HCT116 (cell line): ENCODE results near the gene INIP. TPM values are rescaled to one million over a fixed set of nuclear protein-coding genes. Genes with fewer than 3 reads are reported as not detected.

ENCODE experiments used
- ATAC-seq: fragments of 200-7000 bp; cut with Tn5 transposase; 2 replicates; pipeline ENCODE4 v1.9.1; 2020; ENCODE audit warnings: mild to moderate bottlenecking, moderate library complexity
- BruUV-seq: library from RNA; stranded (reverse); fragments of 400-500 nt; replicated peaks from 2 replicates; lab custom pipeline; 2021; lab: Mats Ljungman, UMichigan
- CTCF ChIA-PET: fragments of 300-600 bp; sonication (Branson Sonifier 250); formaldehyde crosslinking; loops from one replicate; lab custom pipeline; 2021; ENCODE audit warnings: antibody characterized with exemption; lab: Charles Lee
- POLR2A ChIA-PET: fragments of 300-600, 350-600 bp; sonication (Branson Sonifier 250); formaldehyde crosslinking; loops from one replicate; lab custom pipeline; 2021; ENCODE audit warnings: antibody characterized with exemption; lab: Charles Lee
- RAD21 ChIA-PET, 2 experiments: fragments of 300-600 bp; sonication (Branson Sonifier 250); formaldehyde crosslinking; loops; one replicate each; lab custom pipeline; 2023; ENCODE audit warnings: low total read pairs in 2 of 2; ENCODE audit not compliant: uncharacterized antibody in 2 of 2, unreplicated experiment in 2 of 2, low non-redundant PET in 1 of 2; lab: Charles Lee
- DNase-seq: peaks from one replicate; pipeline ENCODE4 v3.0.0-alpha.2; 2010; ENCODE audit warnings: low read depth, low spot score
- H2AFZ ChIP-seq: fragments of 200-600 bp; shearing (Covaris generic), sonication (generic); 2 replicates; pipeline ENCODE4 v1.6.1; 2017; ENCODE audit warnings: low read depth, mixed run types, mixed read lengths, antibody characterized with exemption, low read length; ENCODE audit not compliant: poor library complexity, severe bottlenecking
- H3K27ac ChIP-seq: 2 replicates; pipeline ENCODE4 v1.5.1; 2012; ENCODE audit warnings: low read depth, low read length
- H3K27me3 ChIP-seq: fragments of 200-600 bp; sonication (generic); 2 replicates; pipeline ENCODE4 v1.6.1; 2016; ENCODE audit warnings: mixed run types, low read length, mixed read lengths; ENCODE audit not compliant: insufficient read depth
- H3K36me3 ChIP-seq, 2 experiments: fragments of 200-500 bp in 1 of 2; fragments of 200-600 bp in 1 of 2; sonication (Bioruptor generic) in 1 of 2; sonication (generic) in 1 of 2; 2 replicates each; pipeline versions ENCODE4 v1.5.1 to v1.6.1; 2014 to 2016; ENCODE audit warnings: low read length in 2 of 2, inconsistent platforms in 1 of 2, mixed read lengths in 1 of 2, mixed run types in 1 of 2; ENCODE audit not compliant: insufficient read depth in 2 of 2, control insufficient read depth in 1 of 2
- H3K4me1 ChIP-seq, 2 experiments: fragments of 200-600 bp in 1 of 2; sonication (generic) in 1 of 2; 2 replicates each; pipeline versions ENCODE4 v1.5.1 to v1.6.1; 2012 to 2017; ENCODE audit warnings: low read length in 2 of 2, inconsistent platforms in 1 of 2, mild to moderate bottlenecking in 1 of 2, mixed read lengths in 1 of 2, mixed run types in 1 of 2, moderate library complexity in 1 of 2; ENCODE audit not compliant: insufficient read depth in 2 of 2, control insufficient read depth in 1 of 2
- H3K4me2 ChIP-seq: fragments of 200-600 bp; sonication (generic); 2 replicates; pipeline ENCODE4 v1.6.1; 2017; ENCODE audit warnings: mixed run types, low read length, mixed read lengths
- H3K4me3 ChIP-seq, 2 experiments: fragments of 200-600 bp in 1 of 2; sonication (generic) in 1 of 2; replicated peaks in 1 of 2; 2 replicates each; pipeline ENCODE4 v1.5.1; 2011 to 2016; ENCODE audit warnings: low read length in 2 of 2, control low read depth in 1 of 2, low read depth in 1 of 2, mild to moderate bottlenecking in 1 of 2, mixed read lengths in 1 of 2, mixed run types in 1 of 2
- H3K79me2 ChIP-seq: fragments of 200-600 bp; sonication (generic); 2 replicates; pipeline ENCODE4 v1.6.1; 2017; ENCODE audit warnings: mild to moderate bottlenecking, mixed run types, low read length, moderate library complexity, mixed read lengths; ENCODE audit not compliant: insufficient read depth
- H3K9ac ChIP-seq: fragments of 200-600 bp; sonication (generic); 2 replicates; pipeline ENCODE4 v1.6.1; 2016; ENCODE audit warnings: low read length, mixed read lengths
- H3K9me2 ChIP-seq: fragments of 200-600 bp; sonication (generic), shearing (Covaris generic); 2 replicates; pipeline ENCODE4 v1.6.1; 2017; ENCODE audit warnings: mixed run types, mild to moderate bottlenecking, moderate library complexity; ENCODE audit not compliant: insufficient read depth
- H3K9me3 ChIP-seq, 2 experiments: fragments of 200-500 bp in 1 of 2; fragments of 200-600 bp in 1 of 2; sonication (Bioruptor generic) in 1 of 2; sonication (generic) in 1 of 2; 2 replicates each; pipeline ENCODE4 v1.6.1; 2014 to 2017; ENCODE audit warnings: low read length in 2 of 2, mixed read lengths in 2 of 2, inconsistent platforms in 1 of 2, low read depth in 1 of 2, mild to moderate bottlenecking in 1 of 2, mixed run types in 1 of 2, moderate library complexity in 1 of 2; ENCODE audit not compliant: control insufficient read depth in 1 of 2, insufficient read depth in 1 of 2
- H4K20me1 ChIP-seq: fragments of 200-600 bp; sonication (generic), shearing (Covaris generic); 2 replicates; pipeline ENCODE4 v1.6.1; 2017; ENCODE audit warnings: mixed run types, mild to moderate bottlenecking, moderate library complexity; ENCODE audit not compliant: insufficient read depth
- ATF3 ChIP-seq: IDR thresholded peaks from 2 replicates; pipeline ENCODE4 v1.6.1; 2012
- CBX3 ChIP-seq: IDR thresholded peaks from 2 replicates; pipeline ENCODE4 v1.6.1; 2012; ENCODE audit warnings: low read depth
- CEBPB ChIP-seq: IDR thresholded peaks from 2 replicates; pipeline ENCODE4 v1.6.1; 2012; ENCODE audit warnings: low read depth
- EGR1 ChIP-seq: IDR thresholded peaks from 2 replicates; pipeline ENCODE4 v1.6.1; 2012; ENCODE audit warnings: low read depth
- EZH2phosphoT487 ChIP-seq: fragments of 200-600 bp; IDR thresholded peaks from 2 replicates; pipeline ENCODE4 v1.6.1; 2018; ENCODE audit warnings: antibody characterized with exemption, borderline replicate concordance
- FOSL1 ChIP-seq: IDR thresholded peaks from 2 replicates; pipeline ENCODE4 v1.6.1; 2012; ENCODE audit warnings: low read depth
- JUND ChIP-seq: IDR thresholded peaks from 2 replicates; pipeline ENCODE4 v1.6.1; 2012
- MAX ChIP-seq: IDR thresholded peaks from 2 replicates; pipeline ENCODE4 v1.6.1; 2012
- POLR2A ChIP-seq: IDR thresholded peaks from 2 replicates; pipeline ENCODE4 v1.7.0; 2011; ENCODE audit warnings: borderline replicate concordance; ENCODE audit not compliant: insufficient read depth, insufficient read length; ENCODE audit errors: extremely low read depth
- RAD21 ChIP-seq: IDR thresholded peaks from 2 replicates; pipeline ENCODE4 v1.6.1; 2012; ENCODE audit warnings: low read depth, mild to moderate bottlenecking
- REST ChIP-seq: IDR thresholded peaks from 2 replicates; pipeline ENCODE4 v1.6.1; 2012; ENCODE audit warnings: low read depth
- SIN3A ChIP-seq: IDR thresholded peaks from 2 replicates; pipeline ENCODE4 v1.6.1; 2012; ENCODE audit warnings: low read depth
- SRF ChIP-seq: IDR thresholded peaks from 2 replicates; pipeline ENCODE4 v1.6.1; 2012; ENCODE audit warnings: low read depth
- YY1 ChIP-seq: IDR thresholded peaks from 2 replicates; pipeline ENCODE4 v1.6.1; 2011; ENCODE audit warnings: low read length, low read depth, moderate library complexity, mild to moderate bottlenecking; ENCODE audit not compliant: insufficient replicate concordance; ENCODE audit errors: extremely low read depth
- ZFX ChIP-seq: fragments of 450-650 bp; IDR thresholded peaks from 2 replicates; pipeline ENCODE4 v1.6.1; 2017
- ZNF274 ChIP-seq: fragments of 200-500 bp; sonication (Bioruptor generic); IDR thresholded peaks from 2 replicates; pipeline ENCODE4 v1.6.1; 2014; ENCODE audit warnings: mild to moderate bottlenecking, low read depth, low read length, inconsistent platforms
- intact Hi-C: fragments of 100-400 bp; cut with micrococcal nuclease; formaldehyde crosslinking; loops from 2 replicates; pipeline ENCODE4 v1.10.0; 2022
- total RNA-seq: library from RNA; stranded (reverse); gene quantifications from one replicate; pipeline ENCODE4 v1.2.1, GENCODE V29; 2021; ENCODE audit not compliant: unreplicated experiment

The INIP gene
- total RNA-seq, 1 experiment from 2014 or later = 28.9 TPM

- Histone ChIP-seq H3K27me3 (no peaks in the 10 kb centered on the region), H3K4me2 (no peak overlapping the region), H3K9ac (no peak overlapping the region), H3K79me2 (peaks cover 25% of the 10 kb centered on the region), H3K27ac (no peak overlapping the region), H3K4me3 (no peak overlapping the region), H3K9me2 (no peaks in the 10 kb centered on the region), H3K4me1 (no peaks in the 10 kb centered on the region), H2AFZ (no peak overlapping the region), H3K9me3 (no peaks in the 10 kb centered on the region), H4K20me1 (0 out of 2 replicates have a peak, but pooled peaks cover 4% of the 10 kb centered on the region), H3K36me3 (peaks cover 0 to 5% of the 10 kb centered on the region in 2 experiments; a peak in 1 of 4 replicates)
- ChIA-PET RAD21 (no interaction called here), POLR2A (no interaction called here), CTCF (no interaction called here)
- ATAC-seq (no peak), DNase-seq (no peak)
- no peak for TF ChIP-seq FOSL1
- no peak for TF ChIP-seq YY1
- TF ChIP-seq ZFX = no peak
- TF ChIP-seq EZH2phosphoT487 = no peak
- no peak for TF ChIP-seq ZNF274
- no peak for TF ChIP-seq POLR2A
- TF ChIP-seq JUND = no peak
- TF ChIP-seq EGR1 = no peak
- no peak for TF ChIP-seq SIN3A
- no peak for TF ChIP-seq CEBPB
- no peak for TF ChIP-seq RAD21
- TF ChIP-seq REST = no peak
- no peak for TF ChIP-seq SRF
- no peak for TF ChIP-seq CBX3
- TF ChIP-seq MAX = no peak
- no peak for TF ChIP-seq ATF3
- BruUV-seq = no TSS peak
- intact Hi-C loops = no loop called here
Measured at GRCh38 chr9:112700085-112700484, 17.8 kb downstream of the INIP start.
